ENCODE data around the gene DOK5. TPM values are rescaled to one million over a fixed set of nuclear protein-coding genes. Genes with fewer than 3 reads are reported as not detected.

DOK5 gene
- total RNA-seq, 1 donor from 2014 or later, result 3.3 TPM

- DNase-seq (ENCODE audit: low spot score in 2 of 2, unreplicated experiment in 2 of 2), result no peak
- Mint-ChIP-seq H3K9me3 (peaks cover 4% of the 10 kb centered on the region), H3K27me3 (ENCODE audit: low read depth) (no peaks in the 10 kb centered on the region), H3K4me1 (no peaks in the 10 kb centered on the region), H3K4me3 (no peak overlapping the region), H3K27ac (no peak overlapping the region), H3K36me3 (no peaks in the 10 kb centered on the region)
- no peak for TF ChIP-seq CTCF (IDR thresholded peaks at IDR 0.05; ENCODE audit: unreplicated experiment)
These were observed 74.4 kb downstream of the DOK5 start for GRCh38 chr20:54549658-54550326.

GRCh38 chr20:54550776-54551396 is 75.5 kb downstream of the DOK5 start:
- H3K4me1 Mint-ChIP-seq, result no peaks in the 10 kb centered on the region
- no peaks in the 10 kb centered on the region for H3K27me3 Mint-ChIP-seq (ENCODE audit: low read depth)
- no peak overlapping the region for H3K4me3 Mint-ChIP-seq
- no peaks in the 10 kb centered on the region for H3K9me3 Mint-ChIP-seq
- no peak for DNase-seq (ENCODE audit: low spot score in 2 of 2, unreplicated experiment in 2 of 2)
- H3K36me3 Mint-ChIP-seq, result no peaks in the 10 kb centered on the region
- TF ChIP-seq CTCF (IDR thresholded peaks at IDR 0.05; ENCODE audit: unreplicated experiment), result no peak
- H3K27ac Mint-ChIP-seq, result no peak overlapping the region

GRCh38 chr20:54554006-54554405 is 78.6 kb downstream of the DOK5 start:
- Mint-ChIP-seq H3K4me3 (no peak overlapping the region), H3K4me1 (no peaks in the 10 kb centered on the region), H3K9me3 (no peaks in the 10 kb centered on the region), H3K36me3 (no peaks in the 10 kb centered on the region), H3K27ac (no peak overlapping the region), H3K27me3 (ENCODE audit: low read depth) (no peaks in the 10 kb centered on the region)
- no peak for TF ChIP-seq CTCF (IDR thresholded peaks at IDR 0.05; ENCODE audit: unreplicated experiment)
- DNase-seq (ENCODE audit: low spot score in 2 of 2, unreplicated experiment in 2 of 2), result no peak

- H3K4me1 Mint-ChIP-seq, result no peaks in the 10 kb centered on the region
- no peak for DNase-seq (ENCODE audit: low spot score in 2 of 2, unreplicated experiment in 2 of 2)
- H3K27ac Mint-ChIP-seq, result no peak overlapping the region
- H3K9me3 Mint-ChIP-seq, result no peaks in the 10 kb centered on the region
- no peak for TF ChIP-seq CTCF (IDR thresholded peaks at IDR 0.05; ENCODE audit: unreplicated experiment)
- H3K4me3 Mint-ChIP-seq, result no peak overlapping the region
- no peaks in the 10 kb centered on the region for H3K27me3 Mint-ChIP-seq (ENCODE audit: low read depth)
- no peaks in the 10 kb centered on the region for H3K36me3 Mint-ChIP-seq
These were observed 79.8 kb downstream of the DOK5 start for GRCh38 chr20:54555150-54555549.

GRCh38 chr20:54556406-54556805 is 81.0 kb downstream of the DOK5 start:
- TF ChIP-seq CTCF (IDR thresholded peaks at IDR 0.05; ENCODE audit: unreplicated experiment), result no peak
- H3K4me1 Mint-ChIP-seq, result no peaks in the 10 kb centered on the region
- no peak overlapping the region for H3K4me3 Mint-ChIP-seq
- H3K36me3 Mint-ChIP-seq, result no peaks in the 10 kb centered on the region
- no peak overlapping the region for H3K27ac Mint-ChIP-seq
- DNase-seq (ENCODE audit: low spot score in 2 of 2, unreplicated experiment in 2 of 2), result no peak
- no peaks in the 10 kb centered on the region for H3K9me3 Mint-ChIP-seq
- H3K27me3 Mint-ChIP-seq (ENCODE audit: low read depth), result no peaks in the 10 kb centered on the region
